ENCODE data around the gene EIF5A. TPM values are rescaled to one million over a fixed set of nuclear protein-coding genes. Genes with fewer than 3 reads are reported as not detected.

EIF5A gene
- polyA plus RNA-seq, 2 of the 4 experiments (the other 2 are of a cell fraction): 969 to 1,918 TPM

- WGBS (ENCODE audit: missing lambda C conversion rate): 78% methylated on average over 8 of the region's 8 CpGs
- DNase-seq (ENCODE audit: low read depth in 1 of 2, low spot score in 1 of 2) (no peak), ATAC-seq (no peak), FAIRE-seq (no peak)
- Histone ChIP-seq H3K4me3 (no peak overlapping the region), H3K9me3 (no peaks in the 10 kb centered on the region), H3K4me1 (peaks cover 37% of the 10 kb centered on the region), H3K27ac (no peak overlapping the region), H3K4me2 (no peak overlapping the region)
- ChIA-PET CTCF (interaction anchor here (0.6 to 6.6 kb wide), 43 partner anchors 12 to 331 kb away, joined by 3 to 232 read pairs (median 9); partner anchors contain the start of genes ACAP1, FGF11, MPDU1 and NEURL4), POLR2A (interaction anchor here (1.0 to 1.1 kb wide), 3 partner anchors 38 to 204 kb away, joined by 3 read pairs; partner anchors contain the start of genes PLSCR3 and ZBTB4)
- TF ChIP-seq ELK1 (IDR thresholded peaks at IDR 0.05; ENCODE audit: low read depth, low read length) (no peak), ESRRA (IDR thresholded peaks at IDR 0.05; ENCODE audit: borderline replicate concordance, low read length) (no peak), POLR2AphosphoS2 (conservative IDR thresholded peaks at IDR 0.05; ENCODE audit: low read length) (no peak), USF2 (IDR thresholded peaks at IDR 0.05) (no peak), MYC (IDR thresholded peaks at IDR 0.05; ENCODE audit: borderline replicate concordance, low read length) (no peak), HOXA7 (CRISPR knock-in tag; IDR thresholded peaks at IDR 0.05) (no peak), HOXB5 (CRISPR knock-in tag; IDR thresholded peaks at IDR 0.05) (no peak), SMC3 (IDR thresholded peaks at IDR 0.05) (no peak), SREBF2 (IDR thresholded peaks at IDR 0.05) (no peak), ZC3H11A (IDR thresholded peaks at IDR 0.05) (no peak), ZNF302 (CRISPR knock-in tag; IDR thresholded peaks at IDR 0.05) (no peak), CTCF (IDR thresholded peaks at IDR 0.05) (no peak)
Observed at GRCh38 chr17:7356756-7357155, 49.3 kb downstream of the EIF5A start.

- FAIRE-seq (no peak), DNase-seq (ENCODE audit: low read depth in 1 of 2, low spot score in 1 of 2) (no peak), ATAC-seq (no peak)
- TF ChIP-seq PHF8 (IDR thresholded peaks at IDR 0.05; ENCODE audit: borderline replicate concordance, low read depth): no peak
- ChIA-PET POLR2A (no interaction called here), CTCF (interaction anchor here (1.2 to 6.6 kb wide), 11 partner anchors 13 to 244 kb away, joined by 4 to 232 read pairs (median 14); partner anchors contain the start of genes FGF11, NLGN2, PLSCR3 and SENP3)
- H3K4me1 ChIP-seq: peaks cover 37% of the 10 kb centered on the region
- WGBS (ENCODE audit: missing lambda C conversion rate): 82% methylated on average over 2 of the region's 2 CpGs
- H3K4me3 ChIP-seq: no peak overlapping the region
- no peak overlapping the region for H3K27ac ChIP-seq
- no peak overlapping the region for H3K4me2 ChIP-seq
- H3K9me3 ChIP-seq: no peaks in the 10 kb centered on the region
Observed at GRCh38 chr17:7357381-7357780, 50.0 kb downstream of the EIF5A start.

- TF ChIP-seq BCL3 (IDR thresholded peaks at IDR 0.05): no peak
- no peak for TF ChIP-seq NFE2L2 (conservative IDR thresholded peaks at IDR 0.05; ENCODE audit: low read length)
- no peak for TF ChIP-seq FOSB (CRISPR knock-in tag; IDR thresholded peaks at IDR 0.05)
- TF ChIP-seq CHD4 (IDR thresholded peaks at IDR 0.05; ENCODE audit: borderline replicate concordance): no peak
- no peak for TF ChIP-seq USF2 (IDR thresholded peaks at IDR 0.05)
- TF ChIP-seq RARB (CRISPR knock-in tag; IDR thresholded peaks at IDR 0.05): no peak
- no peak for TF ChIP-seq EP300 (IDR thresholded peaks at IDR 0.05)
- TF ChIP-seq GATA3 (IDR thresholded peaks at IDR 0.05; ENCODE audit: borderline replicate concordance): no peak
- no peak for TF ChIP-seq JUN (IDR thresholded peaks at IDR 0.05)
- no peak for TF ChIP-seq HEYL (CRISPR knock-in tag; IDR thresholded peaks at IDR 0.05)
- no peak for TF ChIP-seq JUNB (IDR thresholded peaks at IDR 0.05)
- CTCF ChIA-PET: interaction anchor here (0.7 to 3.6 kb wide), 12 partner anchors 9 to 1805 kb away, joined by 3 to 19 read pairs (median 3); partner anchors contain the start of gene KCTD11
- no peaks in the 10 kb centered on the region for H3K9me3 ChIP-seq
- H3K4me3 ChIP-seq: no peak overlapping the region
- H3K4me1 ChIP-seq: peaks cover 7% of the 10 kb centered on the region; the same call in 2 of the 3 replicates
- H3K4me2 ChIP-seq: no peak overlapping the region
- no peak for FAIRE-seq
- POLR2A ChIA-PET: no interaction called here
- ATAC-seq: no peak
- no peak for DNase-seq (ENCODE audit: low read depth in 1 of 2, low spot score in 1 of 2)
- H3K27ac ChIP-seq: no peak overlapping the region
- WGBS (ENCODE audit: missing lambda C conversion rate): 35% methylated on average over 3 of the region's 3 CpGs
Observed at GRCh38 chr17:7361906-7362305, 54.5 kb downstream of the EIF5A start.

Data from A549 (cell line).